GM12878 (cell line): ENCODE data around the gene PDZD8. TPM values are rescaled to one million over a fixed set of nuclear protein-coding genes. Genes with fewer than 3 reads are reported as not detected.

Experiments used
- ATAC-seq: fragments of 200-7000 bp; cut with Tn5 transposase; 3 replicates; pipeline ENCODE4 v1.9.1; 2020; ENCODE audit warnings: mild to moderate bottlenecking, moderate library complexity
- BruUV-seq: library from RNA; stranded (reverse); fragments of 400-500 nt; replicated peaks from 2 replicates; lab custom pipeline; 2021; lab: Mats Ljungman, UMichigan
- CTCF ChIA-PET: fragments of 300-600 bp; sonication (Branson Sonifier 250); formaldehyde crosslinking; extraction: SDS; loops from one replicate; lab custom pipeline; 2021; ENCODE audit warnings: inconsistent platforms; lab: Yijun Ruan, JAX
- POLR2A ChIA-PET: fragments of 350-600 bp; formaldehyde crosslinking; extraction: SDS; loops from one replicate; lab custom pipeline; 2021; ENCODE audit warnings: inconsistent platforms; lab: Charles Lee
- RAD21 ChIA-PET: fragments of 300-600 bp; sonication (Branson Sonifier 250); formaldehyde crosslinking; loops from one replicate; lab custom pipeline; 2023; ENCODE audit warnings: antibody characterized with exemption; ENCODE audit not compliant: unreplicated experiment; lab: Charles Lee
- SMC1A ChIA-PET: fragments of 300-600 bp; sonication (Branson Sonifier 250); formaldehyde crosslinking; loops from one replicate; lab custom pipeline; 2023; ENCODE audit not compliant: unreplicated experiment, uncharacterized antibody; lab: Charles Lee
- DNase-seq: peaks from one replicate; pipeline ENCODE4 v3.0.0-alpha.2; 2011; ENCODE audit warnings: low read depth, low spot score
- FAIRE-seq: peaks from 3 replicates; lab custom pipeline; 2011; peaks lifted over from hg19 to GRCh38; lab: Jason Lieb, UNC
- H2AFZ ChIP-seq: 2 replicates; pipeline ENCODE4 v1.6.0; 2011; ENCODE audit warnings: low read depth, low read length, control low read depth; ENCODE audit not compliant: control insufficient read depth
- H3K27ac ChIP-seq: 2 replicates; pipeline ENCODE4 v1.5.1; 2011; ENCODE audit warnings: control low read depth; ENCODE audit not compliant: control insufficient read depth, insufficient read depth
- H3K27me3 ChIP-seq, 2 experiments: replicated peaks in 1 of 2; 2 replicates each; pipeline versions ENCODE4 v1.6.0 to v1.6.1; 2011; ENCODE audit warnings: low read length in 1 of 2; ENCODE audit not compliant: control insufficient read depth in 2 of 2, insufficient read depth in 2 of 2
- H3K36me3 ChIP-seq, 2 experiments: 2 replicates each; pipeline ENCODE4 v1.5.1; 2011; ENCODE audit warnings: low read length in 1 of 2; ENCODE audit not compliant: control insufficient read depth in 2 of 2, insufficient read depth in 2 of 2
- H3K4me1 ChIP-seq: 2 replicates; pipeline ENCODE4 v1.6.1; 2011; ENCODE audit warnings: mild to moderate bottlenecking, low read length, moderate library complexity, mixed read lengths; ENCODE audit not compliant: control insufficient read depth, insufficient read depth
- H3K4me2 ChIP-seq: 2 replicates; pipeline ENCODE4 v1.6.0; 2011; ENCODE audit warnings: control low read depth; ENCODE audit not compliant: control insufficient read depth, insufficient read depth
- H3K4me3 ChIP-seq: fragments of 200-600 bp; sonication (generic); 2 replicates; pipeline ENCODE4 v1.5.1; 2016
- H3K79me2 ChIP-seq: 2 replicates; pipeline ENCODE4 v1.6.0; 2011; ENCODE audit warnings: low read length; ENCODE audit not compliant: control insufficient read depth, insufficient read depth
- H3K9ac ChIP-seq: 2 replicates; pipeline ENCODE4 v1.8.0; 2011; ENCODE audit warnings: low read length, control low read depth, mixed read lengths; ENCODE audit not compliant: control insufficient read depth, insufficient read depth
- H3K9me3 ChIP-seq: replicated peaks from 3 replicates; pipeline ENCODE4 v1.5.1; 2011; ENCODE audit warnings: mild to moderate bottlenecking, low read length; ENCODE audit not compliant: control insufficient read depth, insufficient read depth
- H4K20me1 ChIP-seq: 2 replicates; pipeline ENCODE4 v1.6.0; 2011; ENCODE audit not compliant: control insufficient read depth, insufficient read depth
- BCL3 ChIP-seq: IDR thresholded peaks from 2 replicates; pipeline ENCODE4 v1.6.1; 2011; ENCODE audit warnings: borderline replicate concordance, low read depth, mild to moderate bottlenecking, moderate library complexity, low read length; ENCODE audit not compliant: insufficient read depth, poor library complexity, severe bottlenecking
- BMI1 ChIP-seq: fragments of 450-650 bp; IDR thresholded peaks from 2 replicates; pipeline ENCODE4 v1.6.1; 2016; ENCODE audit warnings: mild to moderate bottlenecking, moderate library complexity, borderline replicate concordance
- HSF1 ChIP-seq: fragments of 150-350 bp; IDR thresholded peaks from 2 replicates; pipeline ENCODE4 v1.6.1; 2014; ENCODE audit warnings: mild to moderate bottlenecking, low read depth, low read length
- IRF3 ChIP-seq: fragments of 450-650 bp; IDR thresholded peaks from 2 replicates; pipeline ENCODE4 v1.6.1; 2014; ENCODE audit warnings: mild to moderate bottlenecking
- JUND ChIP-seq: IDR thresholded peaks from 2 replicates; pipeline ENCODE4 v1.6.1; 2012; ENCODE audit warnings: low read depth, mild to moderate bottlenecking, low read length, improper control_type of control experiment, moderate library complexity
- NR2C1 ChIP-seq: fragments of 450-650 bp; IDR thresholded peaks from 2 replicates; pipeline ENCODE4 v1.6.1; 2017; ENCODE audit warnings: antibody characterized with exemption, mild to moderate bottlenecking, moderate library complexity
- POU2F2 ChIP-seq: IDR thresholded peaks from 3 replicates; pipeline ENCODE4 v1.6.1; 2011; ENCODE audit warnings: low read depth, mild to moderate bottlenecking, low read length, borderline replicate concordance
- RBBP5 ChIP-seq: fragments of 200-600 bp; sonication (generic); conservative IDR thresholded peaks from 2 replicates; pipeline ENCODE4 v1.6.1; 2016
- RUNX3 ChIP-seq: IDR thresholded peaks from 2 replicates; pipeline ENCODE4 v1.6.1; 2012; ENCODE audit warnings: low read length, inconsistent platforms
- SKIL ChIP-seq: fragments of 450-650 bp; IDR thresholded peaks from 2 replicates; pipeline ENCODE4 v1.6.1; 2017; ENCODE audit warnings: mild to moderate bottlenecking, low read depth, inconsistent platforms; ENCODE audit not compliant: poor library complexity, severe bottlenecking
- SREBF1 ChIP-seq: IDR thresholded peaks from 2 replicates; pipeline ENCODE4 v1.6.1; 2012; ENCODE audit warnings: mild to moderate bottlenecking, low read length
- TARDBP ChIP-seq: IDR thresholded peaks from 2 replicates; pipeline ENCODE4 v1.6.1; 2016; ENCODE audit warnings: borderline replicate concordance
- USF2 ChIP-seq: IDR thresholded peaks from 2 replicates; pipeline ENCODE4 v1.6.1; 2011; ENCODE audit warnings: low read depth, low read length, improper control_type of control experiment, borderline replicate concordance
- ZBTB33 ChIP-seq: fragments of 450-650 bp; IDR thresholded peaks from 2 replicates; pipeline ENCODE4 v1.6.1; 2017; ENCODE audit warnings: mild to moderate bottlenecking
- ZSCAN29 ChIP-seq: fragments of 450-650 bp; IDR thresholded peaks from 2 replicates; pipeline ENCODE4 v1.6.1; 2017; ENCODE audit warnings: mild to moderate bottlenecking, moderate library complexity
- WGBS: methylation state at CpG from one replicate; pipeline ENCODE4 v1.1.6; 2016; ENCODE audit warnings: low lambda C conversion rate; ENCODE audit not compliant: insufficient replicate concordance, insufficient coverage; ENCODE audit errors: missing lambda C conversion rate; 5-methylcytosine and 5-hydroxymethylcytosine counted together
- in situ Hi-C: fragments of 300-500 bp; cut with MboI; formaldehyde crosslinking; loops from 9 replicates; pipeline ENCODE4 v1.14.3; 2018; ENCODE audit warnings: mixed read lengths
- intact Hi-C: fragments of 100-400 bp; cut with micrococcal nuclease; formaldehyde crosslinking; loops from one replicate; pipeline ENCODE4 v1.14.2; 2022; ENCODE audit not compliant: unreplicated experiment
- polyA plus RNA-seq, 11 experiments: library from polyadenylated mRNA; depleted of rRNA in 4 of 11; unstranded in 6 of 11; stranded (reverse) in 5 of 11; fragments of >200 nt; fragmentation: Nextera tagmentation in 4 of 11; fragmentation: Illumina TruSeq in 1 of 11; extraction: Ambion mirVana in 4 of 11; extraction: Trizol in 1 of 11; gene quantifications; 1 replicate in 1 of 11; 2 replicates in 10 of 11; pipeline versions ENCODE4 v1.2.1 to v1.2.3, GENCODE V29; 2011 to 2016; ENCODE audit warnings: inconsistent platforms in 2 of 11, missing spikeins in 2 of 11, low read depth in 1 of 11
- total RNA-seq, 4 experiments: library from RNA; depleted of rRNA in 3 of 4; stranded (reverse); fragments of >200 nt in 3 of 4; fragmentation: Illumina TruSeq in 1 of 4; extraction: Trizol in 1 of 4; gene quantifications; 2 replicates each; pipeline versions ENCODE4 v1.2.1 to v1.2.3, GENCODE V29; 2013 to 2021

Gene PDZD8
- total and polyA plus RNA-seq, 10 of the 15 experiments (the other 5 are each of a cell fraction or from before 2014, with no cell fraction given): 2.0 to 21.2 (median 6.7) TPM

GRCh38 chr10:117324367-117324766 is 50.9 kb downstream of the PDZD8 start:
- ChIA-PET POLR2A (interaction anchor here (0.6 to 0.7 kb wide), 2 partner anchors 32 to 434 kb away, joined by 3 to 12 read pairs; no protein-coding TSS in a partner anchor), CTCF (interaction anchor here (1.0 to 3.9 kb wide), 2 partner anchors 44 to 108 kb away, joined by 3 to 24 read pairs; no protein-coding TSS in a partner anchor), RAD21 (interaction anchor here (0.6 kb wide), 1 partner anchor 196 kb away, joined by 3 read pairs; no protein-coding TSS in a partner anchor), SMC1A (interaction anchor here (1.0 to 2.1 kb wide), 3 partner anchors 105 to 118 kb away, joined by 4 to 6 read pairs (median 4); no protein-coding TSS in a partner anchor)
- intact Hi-C loops (loop anchor here (5.0 kb wide), 1 partner anchor 48 kb away; no protein-coding TSS in a partner anchor), in situ Hi-C loops (no loop called here)
- ATAC-seq (no peak), DNase-seq (no peak), FAIRE-seq (no peak)
- Histone ChIP-seq H3K79me2 (no peaks in the 10 kb centered on the region; the same call in none of the 2 replicates), H3K4me3 (no peak overlapping the region), H3K9me3 (peaks cover 1% of the 10 kb centered on the region; the same call in 2 of the 3 replicates), H3K9ac (no peak overlapping the region), H3K4me2 (no peak overlapping the region), H2AFZ (no peak overlapping the region), H3K36me3 (no peaks in the 10 kb centered on the region; a peak in 3 of 4 replicates), H3K27ac (no peak overlapping the region), H3K4me1 (no peaks in the 10 kb centered on the region), H4K20me1 (no peaks in the 10 kb centered on the region), H3K27me3 (no peaks in the 10 kb centered on the region)
- no TSS peak for BruUV-seq
- 97% methylated on average over 2 of the region's 2 CpGs for WGBS
- TF ChIP-seq BMI1 (no peak), ZBTB33 (no peak), POU2F2 (no peak), IRF3 (no peak), RUNX3 (no peak), USF2 (no peak), TARDBP (no peak), SKIL (no peak), RBBP5 (no peak), HSF1 (no peak), ZSCAN29 (no peak), SREBF1 (no peak), NR2C1 (no peak), BCL3 (no peak), JUND (no peak)
